Neural cell (in vitro differentiated cells): Measurements from ENCODE around the gene ANKIB1.

Source experiments
- CTCF ChIP-seq: fragments of 450-650 bp; IDR thresholded peaks from 2 replicates; pipeline ENCODE4 v1.5.1; 2014; ENCODE audit warnings: antibody characterized with exemption, mild to moderate bottlenecking, moderate library complexity; ENCODE audit not compliant: poor library complexity, severe bottlenecking
- EZH2 ChIP-seq: fragments of 200-600, 300-800 bp; shearing (Covaris generic), sonication (generic); IDR thresholded peaks from 2 replicates; pipeline ENCODE4 v1.6.1; 2014; ENCODE audit warnings: antibody characterized with exemption, low read length, borderline replicate concordance, mild to moderate bottlenecking; ENCODE audit not compliant: insufficient read depth, poor library complexity, severe bottlenecking
- POLR2AphosphoS5 ChIP-seq: IDR thresholded peaks from 2 replicates; pipeline ENCODE4 v1.6.1; 2012
- REST ChIP-seq: IDR thresholded peaks from 2 replicates; pipeline ENCODE4 v1.6.1; 2012; ENCODE audit warnings: borderline replicate concordance
- SMC3 ChIP-seq: fragments of 450-650 bp; conservative IDR thresholded peaks from 2 replicates; pipeline ENCODE4 v1.6.1; 2014; ENCODE audit warnings: antibody characterized with exemption, mild to moderate bottlenecking, moderate library complexity; ENCODE audit not compliant: poor library complexity
- TAF1 ChIP-seq: IDR thresholded peaks from 2 replicates; pipeline ENCODE4 v1.6.1; 2012; ENCODE audit warnings: low read depth

- no peak for TF ChIP-seq CTCF
- TF ChIP-seq EZH2, result no peak
- TF ChIP-seq TAF1, result no peak
- no peak for TF ChIP-seq POLR2AphosphoS5
- no peak for TF ChIP-seq SMC3
- TF ChIP-seq REST, result no peak
These were observed 157.9 kb downstream of the ANKIB1 start for GRCh38 chr7:92403760-92404074.
